Measurements from ENCODE around the gene C19orf81. TPM values are rescaled to one million over a fixed set of nuclear protein-coding genes. Genes with fewer than 3 reads are reported as not detected.
A peak's percentile ranks its signal among the peaks of the same experiment; 100 is the strongest.

The C19orf81 gene
- total RNA-seq, 1 donor from 2014 or later = not detected

DNA sequence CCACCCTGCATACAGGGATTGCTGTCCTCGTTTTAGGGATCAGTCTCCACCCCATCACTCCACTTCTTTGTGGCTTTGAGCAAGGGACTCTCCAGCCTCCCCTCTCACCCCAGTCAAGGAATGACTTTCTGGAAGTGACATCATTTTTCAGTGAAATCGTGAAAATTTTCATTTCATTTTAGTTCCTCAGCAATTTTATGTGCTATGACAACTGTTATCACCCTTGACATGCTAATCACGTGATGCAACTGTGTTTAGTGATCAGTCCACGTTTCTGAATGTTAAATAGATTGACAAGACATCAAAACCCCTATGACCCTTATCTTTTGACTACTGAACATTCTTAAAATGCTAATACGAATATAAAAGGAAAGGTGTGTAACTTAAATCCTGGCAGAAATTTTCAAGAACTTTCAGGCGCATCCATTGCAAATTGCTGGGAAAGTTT, 8.0 kb downstream of the C19orf81 start:
- Histone ChIP-seq H3K27ac (no peak overlapping the region), H3K27me3 (peaks cover 6% of the 10 kb centered on the region), H3K4me1 (peaks cover 19% of the 10 kb centered on the region), H3K36me3 (no peaks in the 10 kb centered on the region), H3K4me3 (no peak overlapping the region), H3K9me3 (no peaks in the 10 kb centered on the region)
- TF ChIP-seq, protein P1, sequence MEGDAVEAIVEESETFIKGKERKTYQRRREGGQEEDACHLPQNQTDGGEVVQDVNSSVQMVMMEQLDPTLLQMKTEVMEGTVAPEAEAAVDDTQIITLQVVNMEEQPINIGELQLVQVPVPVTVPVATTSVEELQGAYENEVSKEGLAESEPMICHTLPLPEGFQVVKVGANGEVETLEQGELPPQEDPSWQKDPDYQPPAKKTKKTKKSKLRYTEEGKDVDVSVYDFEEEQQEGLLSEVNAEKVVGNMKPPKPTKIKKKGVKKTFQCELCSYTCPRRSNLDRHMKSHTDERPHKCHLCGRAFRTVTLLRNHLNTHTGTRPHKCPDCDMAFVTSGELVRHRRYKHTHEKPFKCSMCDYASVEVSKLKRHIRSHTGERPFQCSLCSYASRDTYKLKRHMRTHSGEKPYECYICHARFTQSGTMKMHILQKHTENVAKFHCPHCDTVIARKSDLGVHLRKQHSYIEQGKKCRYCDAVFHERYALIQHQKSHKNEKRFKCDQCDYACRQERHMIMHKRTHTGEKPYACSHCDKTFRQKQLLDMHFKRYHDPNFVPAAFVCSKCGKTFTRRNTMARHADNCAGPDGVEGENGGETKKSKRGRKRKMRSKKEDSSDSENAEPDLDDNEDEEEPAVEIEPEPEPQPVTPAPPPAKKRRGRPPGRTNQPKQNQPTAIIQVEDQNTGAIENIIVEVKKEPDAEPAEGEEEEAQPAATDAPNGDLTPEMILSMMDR (IDR thresholded peaks at IDR 0.05) = no peak
- TF ChIP-seq POLR2A (IDR thresholded peaks at IDR 0.05) = no peak
- TF ChIP-seq POLR2AphosphoS5 (IDR thresholded peaks at IDR 0.05; ENCODE audit: insufficient read depth in 1 of 2, low read depth in 1 of 2) = no peak
- DNase-seq (ENCODE audit: extremely low spot score in 2 of 2) = no peak
- intact Hi-C loops (cut with DNase I) = no loop called here

DNA sequence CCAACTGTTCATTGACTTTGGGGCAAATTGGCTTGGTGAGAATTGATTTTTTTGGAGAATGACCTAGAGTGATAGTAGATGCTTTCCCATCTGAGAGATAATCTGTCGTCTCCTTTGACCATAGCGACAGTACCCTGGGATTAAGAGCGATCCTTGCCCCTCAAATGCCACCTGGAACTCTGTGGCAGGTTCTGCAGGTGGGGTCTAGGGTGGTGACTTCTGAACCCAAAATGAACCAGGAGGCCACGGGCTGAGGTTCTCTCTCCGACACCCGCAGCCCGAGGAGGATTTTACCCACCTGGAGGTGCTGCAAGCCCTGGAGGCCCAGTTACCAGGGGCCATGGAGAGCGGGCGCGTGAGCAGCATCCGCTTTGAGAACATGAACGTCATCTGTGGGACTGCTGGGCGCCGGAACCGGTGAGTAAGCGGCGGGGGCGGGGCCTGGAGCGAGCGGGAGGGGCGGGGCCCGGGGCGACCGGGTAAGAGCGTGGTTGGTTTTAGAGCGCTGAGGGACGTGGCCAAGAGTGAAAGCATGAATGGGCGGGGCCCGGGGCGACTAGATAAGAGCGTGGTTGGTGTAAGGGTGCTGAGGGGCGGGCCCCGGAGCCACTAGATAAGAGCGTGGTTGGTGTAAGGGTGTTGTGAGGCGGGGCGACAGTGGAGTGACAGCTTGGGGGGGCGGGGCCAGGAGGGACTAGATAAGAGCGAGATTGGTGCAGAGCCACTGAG, 8.6 kb downstream of the C19orf81 start:
- peak in 1 of 2 donors; percentile 94 for DNase-seq (ENCODE audit: extremely low spot score in 2 of 2)
- peaks cover 6% of the 10 kb centered on the region for H3K27me3 ChIP-seq
- H3K4me1 ChIP-seq = peaks cover 19% of the 10 kb centered on the region
- intact Hi-C loops (cut with DNase I) = no loop called here
- TF ChIP-seq, protein P1 (IDR thresholded peaks at IDR 0.05) = no peak
- H3K27ac ChIP-seq = no peak overlapping the region
- peak overlapping the region; percentile 20 to 34 for H3K4me3 ChIP-seq
- H3K9me3 ChIP-seq = no peaks in the 10 kb centered on the region
- H3K36me3 ChIP-seq = no peaks in the 10 kb centered on the region

DNA sequence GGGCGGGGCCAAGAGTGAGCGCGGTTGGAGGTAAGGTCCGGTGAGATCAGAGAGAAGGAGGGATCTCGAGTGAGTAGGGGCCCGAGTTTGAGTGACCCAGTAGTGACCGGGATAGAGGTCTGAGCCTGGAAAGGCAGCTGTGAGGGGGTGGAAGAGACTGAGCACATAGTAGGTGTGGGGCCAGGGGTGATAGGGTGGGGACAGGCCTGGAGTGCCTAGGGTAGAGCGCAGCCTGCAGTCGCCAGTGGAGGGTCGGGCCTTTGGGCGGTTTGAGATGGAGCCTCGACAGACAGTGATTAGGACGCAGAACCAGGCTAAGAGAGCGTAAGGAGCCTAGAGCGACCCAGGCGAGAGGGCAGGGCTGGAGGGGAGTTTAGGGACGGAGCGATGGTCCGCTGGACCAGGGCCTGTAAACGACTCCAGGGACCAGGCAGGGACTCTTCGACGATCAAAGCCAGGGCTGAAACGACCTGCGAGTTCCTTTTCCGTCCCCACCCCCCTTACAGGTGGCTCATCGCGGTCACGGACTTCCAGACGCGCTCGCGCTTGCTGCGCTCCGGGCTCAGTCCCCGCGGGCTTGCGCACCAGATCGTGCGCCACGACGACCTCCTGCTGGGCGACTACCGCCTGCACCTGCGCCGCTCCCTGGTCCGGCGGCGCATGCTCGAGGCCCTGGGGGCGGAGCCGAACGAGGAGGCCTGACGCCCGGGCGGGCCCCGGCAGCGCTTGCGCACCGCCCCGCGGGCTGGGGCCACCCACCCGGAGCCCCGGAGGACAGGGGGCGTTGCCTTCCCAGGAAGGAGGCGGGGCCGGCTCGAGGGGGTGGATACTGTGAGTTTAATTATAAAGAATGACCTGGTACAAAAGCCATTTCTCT, 9.4 kb downstream of the C19orf81 start:
- peaks cover 19% of the 10 kb centered on the region for H3K4me1 ChIP-seq
- no peaks in the 10 kb centered on the region for H3K36me3 ChIP-seq
- no peak for DNase-seq (ENCODE audit: extremely low spot score in 2 of 2)
- H3K9me3 ChIP-seq = no peaks in the 10 kb centered on the region
- no peak overlapping the region for H3K27ac ChIP-seq
- H3K4me3 ChIP-seq = peak overlapping the region; percentile 20 to 34
- intact Hi-C loops (cut with DNase I) = no loop called here
- TF ChIP-seq POLR2AphosphoS5 (IDR thresholded peaks at IDR 0.05; ENCODE audit: insufficient read depth in 1 of 2, low read depth in 1 of 2) = peak in 1 of 2 donors; percentile 31
- peak in 1 of 2 donors; percentile 10 for TF ChIP-seq POLR2A (IDR thresholded peaks at IDR 0.05)
- TF ChIP-seq, protein P1 (IDR thresholded peaks at IDR 0.05) = no peak
- peaks cover 6% of the 10 kb centered on the region for H3K27me3 ChIP-seq

DNA sequence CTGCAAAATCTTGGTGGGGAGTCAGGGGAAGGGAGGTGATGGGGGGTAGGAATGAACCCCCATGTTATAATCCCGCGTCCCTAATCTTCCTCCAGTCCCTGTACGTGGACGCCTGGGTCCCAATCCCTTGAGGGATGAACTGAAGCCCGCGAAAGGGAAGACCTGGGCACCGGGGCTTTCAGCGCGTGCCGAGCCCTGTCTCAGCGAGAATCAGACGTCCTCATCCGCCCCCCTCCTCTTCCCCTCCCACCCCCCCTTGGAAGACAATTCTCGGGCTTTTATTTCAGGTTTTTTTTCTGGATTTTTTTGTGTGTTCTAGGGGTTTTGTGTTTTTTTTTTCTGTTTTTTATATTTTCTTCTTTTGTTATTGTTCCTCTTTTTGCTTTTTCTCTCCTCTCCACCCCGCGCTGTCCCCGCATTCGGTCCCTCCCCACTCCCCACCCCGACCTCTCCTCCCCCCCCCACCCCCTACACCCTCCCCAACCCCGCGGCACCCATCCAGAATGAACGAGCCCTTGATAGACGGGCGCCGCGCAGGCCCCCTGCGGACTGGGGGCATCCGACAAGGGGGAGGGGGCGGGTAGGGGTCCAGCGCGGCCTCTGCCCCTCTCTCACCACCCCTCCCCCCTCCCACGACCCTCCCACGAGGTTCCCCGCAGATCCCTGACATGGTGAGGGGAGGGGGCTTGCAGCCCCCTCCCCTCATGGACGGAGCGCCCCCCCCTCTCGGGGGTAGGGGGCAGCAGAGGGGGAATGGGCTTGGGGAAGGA, 10.3 kb downstream of the C19orf81 start:
- no peak for DNase-seq (ENCODE audit: extremely low spot score in 2 of 2)
- intact Hi-C loops (cut with DNase I) = no loop called here
- peaks cover 6% of the 10 kb centered on the region for H3K27me3 ChIP-seq
- H3K36me3 ChIP-seq = no peaks in the 10 kb centered on the region
- peak overlapping the region; percentile 20 to 34 for H3K4me3 ChIP-seq
- H3K4me1 ChIP-seq = peaks cover 19% of the 10 kb centered on the region
- H3K9me3 ChIP-seq = no peaks in the 10 kb centered on the region
- TF ChIP-seq POLR2A (IDR thresholded peaks at IDR 0.05) = no peak
- TF ChIP-seq POLR2AphosphoS5 (IDR thresholded peaks at IDR 0.05; ENCODE audit: insufficient read depth in 1 of 2, low read depth in 1 of 2) = no peak
- TF ChIP-seq, protein P1 (IDR thresholded peaks at IDR 0.05) = no peak
- H3K27ac ChIP-seq = no peak overlapping the region

Data from vagina (tissue), 2 donors.